Neural cell (in vitro differentiated cells): ENCODE data around the gene CACNA2D1.

Experiments
- EP300 ChIP-seq: fragments of 450-650 bp; conservative IDR thresholded peaks from 2 replicates; pipeline ENCODE4 v1.6.1; 2014; ENCODE audit warnings: antibody characterized with exemption, mild to moderate bottlenecking, moderate library complexity; ENCODE audit not compliant: poor library complexity, severe bottlenecking
- EZH2 ChIP-seq: fragments of 200-600, 300-800 bp; shearing (Covaris generic), sonication (generic); IDR thresholded peaks from 2 replicates; pipeline ENCODE4 v1.6.1; 2014; ENCODE audit warnings: antibody characterized with exemption, low read length, borderline replicate concordance, mild to moderate bottlenecking; ENCODE audit not compliant: insufficient read depth, poor library complexity, severe bottlenecking
- MXI1 ChIP-seq: fragments of 450-650 bp; conservative IDR thresholded peaks from 2 replicates; pipeline ENCODE4 v1.6.1; 2014; ENCODE audit warnings: antibody characterized with exemption, mild to moderate bottlenecking; ENCODE audit not compliant: poor library complexity, severe bottlenecking
- POLR2AphosphoS5 ChIP-seq: IDR thresholded peaks from 2 replicates; pipeline ENCODE4 v1.6.1; 2012
- RAD21 ChIP-seq: fragments of 450-650 bp; conservative IDR thresholded peaks from 2 replicates; pipeline ENCODE4 v1.6.1; 2014; ENCODE audit warnings: antibody characterized with exemption, mild to moderate bottlenecking, moderate library complexity
- SMC3 ChIP-seq: fragments of 450-650 bp; conservative IDR thresholded peaks from 2 replicates; pipeline ENCODE4 v1.6.1; 2014; ENCODE audit warnings: antibody characterized with exemption, mild to moderate bottlenecking, moderate library complexity; ENCODE audit not compliant: poor library complexity
- TAF1 ChIP-seq: IDR thresholded peaks from 2 replicates; pipeline ENCODE4 v1.6.1; 2012; ENCODE audit warnings: low read depth
- TF ChIP-seq, protein P1 (sequence below): fragments of 450-650 bp; IDR thresholded peaks from 2 replicates; pipeline ENCODE4 v1.5.1; 2014; ENCODE audit warnings: antibody characterized with exemption, mild to moderate bottlenecking, moderate library complexity; ENCODE audit not compliant: poor library complexity, severe bottlenecking
- TF ChIP-seq, protein P2 (sequence below): IDR thresholded peaks from 2 replicates; pipeline ENCODE4 v1.6.1; 2012; ENCODE audit warnings: borderline replicate concordance

- TF ChIP-seq, protein P1, sequence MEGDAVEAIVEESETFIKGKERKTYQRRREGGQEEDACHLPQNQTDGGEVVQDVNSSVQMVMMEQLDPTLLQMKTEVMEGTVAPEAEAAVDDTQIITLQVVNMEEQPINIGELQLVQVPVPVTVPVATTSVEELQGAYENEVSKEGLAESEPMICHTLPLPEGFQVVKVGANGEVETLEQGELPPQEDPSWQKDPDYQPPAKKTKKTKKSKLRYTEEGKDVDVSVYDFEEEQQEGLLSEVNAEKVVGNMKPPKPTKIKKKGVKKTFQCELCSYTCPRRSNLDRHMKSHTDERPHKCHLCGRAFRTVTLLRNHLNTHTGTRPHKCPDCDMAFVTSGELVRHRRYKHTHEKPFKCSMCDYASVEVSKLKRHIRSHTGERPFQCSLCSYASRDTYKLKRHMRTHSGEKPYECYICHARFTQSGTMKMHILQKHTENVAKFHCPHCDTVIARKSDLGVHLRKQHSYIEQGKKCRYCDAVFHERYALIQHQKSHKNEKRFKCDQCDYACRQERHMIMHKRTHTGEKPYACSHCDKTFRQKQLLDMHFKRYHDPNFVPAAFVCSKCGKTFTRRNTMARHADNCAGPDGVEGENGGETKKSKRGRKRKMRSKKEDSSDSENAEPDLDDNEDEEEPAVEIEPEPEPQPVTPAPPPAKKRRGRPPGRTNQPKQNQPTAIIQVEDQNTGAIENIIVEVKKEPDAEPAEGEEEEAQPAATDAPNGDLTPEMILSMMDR, result no peak
- TF ChIP-seq POLR2AphosphoS5 (no peak), EZH2 (no peak), MXI1 (no peak), TAF1 (no peak), EP300 (no peak), SMC3 (no peak), RAD21 (no peak)
- TF ChIP-seq, protein P2, sequence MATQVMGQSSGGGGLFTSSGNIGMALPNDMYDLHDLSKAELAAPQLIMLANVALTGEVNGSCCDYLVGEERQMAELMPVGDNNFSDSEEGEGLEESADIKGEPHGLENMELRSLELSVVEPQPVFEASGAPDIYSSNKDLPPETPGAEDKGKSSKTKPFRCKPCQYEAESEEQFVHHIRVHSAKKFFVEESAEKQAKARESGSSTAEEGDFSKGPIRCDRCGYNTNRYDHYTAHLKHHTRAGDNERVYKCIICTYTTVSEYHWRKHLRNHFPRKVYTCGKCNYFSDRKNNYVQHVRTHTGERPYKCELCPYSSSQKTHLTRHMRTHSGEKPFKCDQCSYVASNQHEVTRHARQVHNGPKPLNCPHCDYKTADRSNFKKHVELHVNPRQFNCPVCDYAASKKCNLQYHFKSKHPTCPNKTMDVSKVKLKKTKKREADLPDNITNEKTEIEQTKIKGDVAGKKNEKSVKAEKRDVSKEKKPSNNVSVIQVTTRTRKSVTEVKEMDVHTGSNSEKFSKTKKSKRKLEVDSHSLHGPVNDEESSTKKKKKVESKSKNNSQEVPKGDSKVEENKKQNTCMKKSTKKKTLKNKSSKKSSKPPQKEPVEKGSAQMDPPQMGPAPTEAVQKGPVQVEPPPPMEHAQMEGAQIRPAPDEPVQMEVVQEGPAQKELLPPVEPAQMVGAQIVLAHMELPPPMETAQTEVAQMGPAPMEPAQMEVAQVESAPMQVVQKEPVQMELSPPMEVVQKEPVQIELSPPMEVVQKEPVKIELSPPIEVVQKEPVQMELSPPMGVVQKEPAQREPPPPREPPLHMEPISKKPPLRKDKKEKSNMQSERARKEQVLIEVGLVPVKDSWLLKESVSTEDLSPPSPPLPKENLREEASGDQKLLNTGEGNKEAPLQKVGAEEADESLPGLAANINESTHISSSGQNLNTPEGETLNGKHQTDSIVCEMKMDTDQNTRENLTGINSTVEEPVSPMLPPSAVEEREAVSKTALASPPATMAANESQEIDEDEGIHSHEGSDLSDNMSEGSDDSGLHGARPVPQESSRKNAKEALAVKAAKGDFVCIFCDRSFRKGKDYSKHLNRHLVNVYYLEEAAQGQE, result no peak
Measured at GRCh38 chr7:82348251-82348650, 95.3 kb downstream of the CACNA2D1 start.
